BE2C (cell line): ENCODE results near the gene KCND2.
A peak's percentile ranks its signal among the peaks of the same experiment; 100 is the strongest.

Experiments used
- DNase-seq: peaks from one replicate; pipeline ENCODE4 v3.0.0-alpha.2; 2020
- H3K27me3 ChIP-seq: fragments of 250-450 bp; sonication (Bioruptor Pico); 2 replicates; pipeline ENCODE4 v1.5.1; 2020; ENCODE audit warnings: mild to moderate bottlenecking
- H3K36me3 ChIP-seq: fragments of 250-450 bp; sonication (Bioruptor Pico); 2 replicates; pipeline ENCODE4 v1.5.1; 2020; ENCODE audit warnings: mild to moderate bottlenecking
- H3K4me1 ChIP-seq: fragments of 250-450 bp; sonication (Bioruptor Pico); 2 replicates; pipeline ENCODE4 v1.5.1; 2020
- H3K4me3 ChIP-seq: 2 replicates; pipeline ENCODE4 v1.5.1; 2011; ENCODE audit warnings: low read depth, low read length
- H3K9me3 ChIP-seq: fragments of 250-450 bp; sonication (Bioruptor Pico); 2 replicates; pipeline ENCODE4 v1.5.1; 2020
- CTCF ChIP-seq: IDR thresholded peaks from 2 replicates; pipeline ENCODE4 v1.5.1; 2012; ENCODE audit warnings: mild to moderate bottlenecking, low read depth, low read length

Gene KCND2

GRCh38 chr7:120783721-120784120, 510.7 kb downstream of the KCND2 start:
- no peak overlapping the region for H3K4me3 ChIP-seq
- no peaks in the 10 kb centered on the region for H3K36me3 ChIP-seq
- no peaks in the 10 kb centered on the region for H3K4me1 ChIP-seq
- H3K27me3 ChIP-seq = peaks cover 2% of the 10 kb centered on the region; the same call in 1 of the 2 replicates
- H3K9me3 ChIP-seq = no peaks in the 10 kb centered on the region
- no peak for TF ChIP-seq CTCF
- no peak for DNase-seq

GRCh38 chr7:120785095-120785494, 512.1 kb downstream of the KCND2 start:
- no peak for TF ChIP-seq CTCF
- Histone ChIP-seq H3K4me3 (no peak overlapping the region), H3K4me1 (no peaks in the 10 kb centered on the region), H3K36me3 (no peaks in the 10 kb centered on the region), H3K9me3 (no peaks in the 10 kb centered on the region), H3K27me3 (peaks cover 2% of the 10 kb centered on the region; the same call in 1 of the 2 replicates)
- no peak for DNase-seq

GRCh38 chr7:120792091-120792860, 519.3 kb downstream of the KCND2 start:
- peak; percentile 81 for DNase-seq
- TF ChIP-seq CTCF = peak; percentile 98

GRCh38 chr7:120792861-120793130, 519.8 kb downstream of the KCND2 start:
- no peaks in the 10 kb centered on the region for H3K9me3 ChIP-seq
- no peak for TF ChIP-seq CTCF
- H3K27me3 ChIP-seq = no peaks in the 10 kb centered on the region; the same call in 1 of the 2 replicates
- H3K4me1 ChIP-seq = no peaks in the 10 kb centered on the region
- H3K4me3 ChIP-seq = no peak overlapping the region
- no peak for DNase-seq
- H3K36me3 ChIP-seq = no peaks in the 10 kb centered on the region

More at GRCh38 chr7:120792091-120792860, 519.3 kb downstream of the KCND2 start:
- Histone ChIP-seq H3K4me1 (no peaks in the 10 kb centered on the region), H3K9me3 (no peaks in the 10 kb centered on the region), H3K27me3 (no peaks in the 10 kb centered on the region; the same call in 1 of the 2 replicates), H3K36me3 (no peaks in the 10 kb centered on the region), H3K4me3 (no peak overlapping the region)

GRCh38 chr7:120793213-120793936, 520.4 kb downstream of the KCND2 start:
- no peak for TF ChIP-seq CTCF
- no peak for DNase-seq
- Histone ChIP-seq H3K27me3 (no peaks in the 10 kb centered on the region; the same call in 1 of the 2 replicates), H3K36me3 (no peaks in the 10 kb centered on the region), H3K4me3 (no peak overlapping the region), H3K9me3 (no peaks in the 10 kb centered on the region), H3K4me1 (no peaks in the 10 kb centered on the region)
